Measurements from ENCODE around the gene LIMS1.
"Not testable (repeated sequence)": the region's sequence is repeated elsewhere in the genome, so short reads cannot be mapped to it uniquely, and the experiment has no call there.

LIMS1 gene

GRCh38 chr2:108553209-108553919, 19.1 kb downstream of the LIMS1 start:
- DNase-seq, result no peak

DNA sequence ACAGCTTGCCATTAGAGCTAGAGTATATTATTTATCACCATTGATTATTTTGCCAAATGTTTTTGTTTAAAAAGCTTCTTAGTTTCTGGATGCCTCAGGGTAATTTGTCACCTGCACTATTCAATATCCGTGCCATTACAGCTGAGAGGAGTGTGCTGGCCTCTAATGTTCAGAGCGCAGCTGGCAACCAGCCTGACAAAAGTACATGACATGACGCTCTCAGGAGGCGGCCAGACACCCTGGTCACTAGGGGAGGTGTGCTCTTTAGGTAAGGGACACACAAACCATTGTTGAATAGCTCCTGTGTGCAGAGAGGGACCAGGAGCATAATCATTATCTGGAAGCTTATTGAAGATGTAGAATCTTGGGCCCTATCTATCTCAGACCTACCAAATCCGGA, 20.3 kb downstream of the LIMS1 start:
- DNase-seq, result no peak

DNA sequence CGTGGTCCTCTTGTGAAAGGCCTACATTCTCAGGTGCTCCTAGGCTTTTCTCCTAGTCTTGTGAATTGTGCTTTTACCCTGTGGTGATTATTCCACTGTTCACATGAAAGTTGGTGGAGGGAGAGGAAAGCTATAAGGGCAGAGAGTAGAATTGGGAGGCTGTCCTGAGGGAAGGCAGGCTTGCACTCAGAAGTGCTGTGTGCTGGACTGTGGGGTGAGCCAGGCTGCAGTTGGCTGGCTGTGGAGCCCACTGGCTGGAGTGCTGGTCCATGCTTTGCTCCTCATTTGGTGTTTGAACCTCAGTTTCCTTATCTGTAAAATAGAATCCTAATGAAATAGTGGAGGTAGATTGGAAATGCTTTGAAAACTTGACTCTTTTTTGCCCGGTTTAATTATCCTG, 21.3 kb downstream of the LIMS1 start:
- no peak for DNase-seq

DNA sequence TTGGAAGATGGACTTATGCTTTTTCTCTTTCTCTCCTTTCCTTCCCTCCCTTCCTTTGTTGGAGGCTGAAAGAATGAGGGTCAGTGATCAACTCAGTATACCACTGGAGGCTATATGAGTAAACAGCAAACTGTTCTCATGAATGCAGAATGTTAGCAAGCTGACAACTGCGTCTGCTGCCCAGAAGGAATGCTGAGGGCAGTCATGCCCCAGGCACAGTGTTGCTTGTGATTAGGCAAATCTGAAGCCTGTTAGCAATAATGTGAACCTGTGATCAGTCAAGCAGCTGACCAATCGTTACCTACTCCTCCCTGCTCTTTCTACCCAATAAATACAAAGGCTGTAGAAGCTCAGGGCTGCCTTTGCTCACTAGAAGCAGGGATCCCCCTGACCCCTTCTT, 22.3 kb downstream of the LIMS1 start:
- DNase-seq, result not testable (repeated sequence)

- DNase-seq, result no peak
Measured at GRCh38 chr2:108560241-108560811, 26.1 kb downstream of the LIMS1 start.

GRCh38 chr2:108560895-108561530, 26.7 kb downstream of the LIMS1 start:
- no peak for DNase-seq

- no peak for DNase-seq
Measured at GRCh38 chr2:108562274-108562673, 28.0 kb downstream of the LIMS1 start.

- DNase-seq, result no peak
Measured at GRCh38 chr2:108564510-108564909, 30.2 kb downstream of the LIMS1 start.

- peak; percentile 21 for DNase-seq
Measured at GRCh38 chr2:108565778-108566375, 31.6 kb downstream of the LIMS1 start.

DNA sequence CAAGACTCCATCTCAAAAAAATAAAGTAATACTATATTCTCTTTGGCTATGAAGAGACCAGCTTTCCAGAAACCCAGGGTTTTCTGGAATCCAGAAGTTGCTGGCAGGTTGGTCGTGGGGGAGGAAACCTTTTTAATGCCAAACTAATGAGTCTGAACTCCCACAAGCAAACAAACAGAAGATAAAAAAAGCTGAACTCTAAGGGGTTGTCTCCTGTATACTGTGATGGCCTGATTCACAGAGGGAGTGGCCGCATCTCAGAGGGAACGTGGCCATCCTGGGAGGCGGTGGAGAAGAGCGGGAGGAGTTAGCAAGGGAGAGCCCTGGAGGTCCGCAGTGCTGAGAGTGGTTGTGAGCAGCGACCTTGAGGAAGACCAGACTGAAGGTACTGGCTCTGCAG, 36.1 kb downstream of the LIMS1 start:
- DNase-seq, result no peak

DNA sequence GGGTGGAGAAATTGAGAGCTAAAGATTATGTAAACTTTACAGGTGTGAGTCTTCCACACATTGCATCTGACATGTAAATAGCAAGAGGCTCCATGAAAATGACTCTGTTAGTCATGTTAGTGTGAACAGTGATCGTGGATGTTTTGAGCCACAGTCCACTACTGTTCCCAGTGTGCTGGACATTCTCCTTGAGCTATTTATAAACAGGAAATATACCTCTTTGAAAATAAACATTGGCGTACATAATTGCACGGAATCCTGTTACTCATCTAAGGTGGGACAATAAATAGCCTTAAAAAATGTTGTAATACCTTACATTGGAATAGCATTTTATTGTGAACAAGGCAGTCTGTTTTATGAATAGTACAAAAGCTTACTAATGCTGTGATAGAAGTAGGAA, 37.0 kb downstream of the LIMS1 start:
- no peak for DNase-seq

- DNase-seq, result no peak
Measured at GRCh38 chr2:108573061-108573460, 38.8 kb downstream of the LIMS1 start.

GRCh38 chr2:108574332-108574731, 40.1 kb downstream of the LIMS1 start:
- DNase-seq, result no peak

DNA sequence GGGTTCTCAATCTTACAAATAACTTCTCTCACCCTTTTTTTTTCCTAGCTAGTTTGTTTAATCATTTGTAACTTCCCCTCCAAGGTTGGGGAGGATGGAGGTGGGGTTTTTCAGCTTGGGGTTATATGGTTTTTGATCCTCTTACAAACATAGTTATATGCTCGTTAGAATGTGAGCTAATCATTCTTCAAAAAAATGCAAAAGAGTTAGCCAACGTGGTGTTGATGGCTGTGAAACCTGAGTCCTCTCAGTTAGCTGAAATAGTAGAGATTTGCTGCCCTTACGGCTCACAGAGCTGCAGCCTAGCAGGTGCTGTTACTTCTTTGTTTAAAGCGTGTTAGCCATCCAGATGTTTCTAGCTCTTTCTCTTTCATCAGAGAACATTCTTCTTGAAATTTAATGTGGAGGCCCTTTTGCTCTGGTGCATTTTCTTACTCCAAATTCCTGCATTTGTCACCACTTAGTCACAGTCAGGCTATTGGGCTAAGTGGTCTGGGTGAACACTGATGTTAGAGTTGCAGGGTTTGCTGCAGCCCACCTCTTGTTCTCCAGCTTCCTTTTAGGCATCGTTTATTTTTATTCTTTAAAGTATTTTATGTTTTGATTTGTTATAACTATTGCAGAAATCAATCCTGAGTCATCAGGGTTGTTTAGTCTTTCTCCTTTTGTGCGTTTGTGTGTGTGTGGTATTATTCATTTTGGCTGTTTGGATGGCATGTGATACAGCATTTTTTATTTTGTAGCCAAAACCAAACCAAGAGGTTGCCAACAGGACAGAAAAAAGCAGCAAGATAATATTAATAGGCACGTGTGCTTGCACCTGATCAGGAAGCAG, 41.1 kb downstream of the LIMS1 start:
- DNase-seq, result no peak

GRCh38 chr2:108577099-108577498, 42.8 kb downstream of the LIMS1 start:
- DNase-seq, result no peak

DNA sequence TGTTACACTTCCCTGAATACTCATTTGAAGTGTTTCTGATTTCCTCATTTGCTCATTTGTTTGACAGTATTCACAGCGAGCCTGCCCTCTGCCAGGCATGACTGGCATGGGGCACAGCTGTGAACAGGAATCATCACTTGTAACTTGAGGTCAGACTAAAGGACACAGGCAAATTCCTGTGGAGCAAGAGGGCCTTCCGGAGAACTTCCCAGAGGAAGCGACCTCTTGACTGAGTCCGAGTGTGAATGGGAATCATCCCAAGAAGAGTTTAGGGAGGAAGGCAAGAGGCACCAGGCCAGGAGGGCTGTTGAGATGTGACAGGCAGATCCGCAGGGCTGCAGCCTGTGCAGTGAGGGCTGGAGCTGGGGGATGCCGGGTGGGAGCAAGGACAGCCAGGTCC, 45.4 kb downstream of the LIMS1 start:
- DNase-seq, result no peak

- DNase-seq, result no peak
Measured at GRCh38 chr2:108580050-108580449, 45.8 kb downstream of the LIMS1 start.

DNA sequence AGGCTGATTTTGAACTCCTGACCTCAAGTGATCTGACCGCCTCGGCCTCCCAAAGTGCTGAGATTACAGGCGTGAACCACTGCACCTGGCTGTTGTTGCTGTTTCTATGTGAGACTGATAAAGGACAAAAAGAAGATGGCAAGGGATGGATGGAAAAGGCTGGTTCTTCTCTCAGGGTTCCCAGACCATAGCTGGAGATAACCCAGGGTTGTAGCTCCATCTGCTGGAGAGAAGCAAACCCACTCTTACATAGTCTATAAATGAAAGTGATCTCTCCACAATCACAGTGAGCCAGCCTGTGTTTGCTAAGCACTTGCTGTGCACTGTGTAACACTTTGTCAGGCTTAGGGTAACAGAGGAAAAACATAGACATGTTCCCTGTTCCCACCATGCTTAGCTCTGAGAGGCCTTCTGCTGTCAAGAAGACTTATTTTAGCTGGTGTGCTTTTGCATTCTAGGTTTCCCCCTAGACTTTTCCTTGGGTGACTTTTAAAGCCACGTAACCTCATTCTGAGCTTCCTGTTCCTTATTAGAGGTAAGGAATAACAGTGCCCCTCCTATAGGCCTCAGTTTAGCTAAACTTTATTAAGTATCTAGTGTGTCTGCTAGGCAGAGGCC, 49.7 kb downstream of the LIMS1 start:
- DNase-seq, result peak; percentile 67

- DNase-seq, result no peak
Measured at GRCh38 chr2:108585436-108585835, 51.2 kb downstream of the LIMS1 start.

DNA sequence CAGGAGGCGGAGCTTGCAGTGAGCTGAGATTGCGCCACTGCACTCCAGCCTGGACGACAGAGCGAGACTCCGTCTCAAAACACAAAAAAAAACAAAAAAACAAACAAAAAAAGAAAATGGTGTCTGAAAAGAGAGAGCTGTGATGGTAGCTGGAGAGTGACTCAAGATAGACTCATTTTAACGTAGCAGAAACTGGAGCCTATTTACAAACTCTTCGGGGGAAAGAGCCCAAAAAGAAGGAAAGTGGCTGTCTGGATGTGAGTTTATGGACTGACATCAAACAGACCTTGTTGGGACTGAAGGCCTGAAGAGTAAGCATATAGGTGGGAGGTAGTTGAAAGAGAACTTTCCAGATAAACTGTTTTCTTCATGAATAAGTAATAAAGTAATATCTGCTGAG, 51.8 kb downstream of the LIMS1 start:
- DNase-seq, result no peak

- DNase-seq, result no peak
Measured at GRCh38 chr2:108586631-108587030, 52.4 kb downstream of the LIMS1 start.

GRCh38 chr2:108587621-108588020, 53.4 kb downstream of the LIMS1 start:
- DNase-seq, result no peak

All from CD4-positive, alpha-beta T cell treated with Interleukin-4 for 4 hours (primary cell).